ENCODE results near the gene ZXDC. TPM values are rescaled to one million over a fixed set of nuclear protein-coding genes. Genes with fewer than 3 reads are reported as not detected.

Gene ZXDC
- total RNA-seq, 1 experiment from 2014 or later: 33.3 TPM

DNA sequence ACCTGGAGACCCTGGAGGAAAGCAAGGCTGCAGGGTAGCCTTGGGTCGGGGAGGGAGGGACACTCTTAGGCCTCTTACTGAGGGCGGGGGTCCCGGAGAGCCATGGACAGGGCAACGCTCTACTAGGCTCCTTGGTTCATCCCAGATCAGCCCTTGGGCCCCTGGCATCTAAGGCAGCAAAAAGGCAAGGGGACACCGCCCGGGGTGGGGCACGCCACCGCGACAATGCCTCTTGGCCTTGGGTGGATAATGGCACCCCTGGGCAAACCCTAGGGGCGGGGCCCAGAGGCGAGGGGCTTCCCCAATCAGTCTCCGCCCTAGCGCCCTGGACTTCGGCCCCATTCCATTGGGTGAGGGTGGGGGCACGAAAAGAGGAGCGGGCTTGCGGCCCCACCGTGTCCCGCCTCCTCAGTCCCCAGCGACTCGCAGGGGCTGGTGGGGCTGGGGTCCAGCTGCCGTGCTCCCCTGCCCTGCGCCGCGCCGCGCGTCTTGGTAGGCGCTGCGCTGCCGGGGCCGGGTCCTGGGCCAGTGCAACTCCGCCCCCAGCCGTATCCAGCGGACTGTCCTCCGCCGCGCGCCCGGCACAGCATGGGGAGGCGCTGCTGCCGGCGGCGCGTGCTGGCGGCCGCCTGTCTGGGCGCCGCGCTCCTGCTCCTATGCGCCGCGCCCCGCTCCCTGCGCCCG is 48.2 kb upstream of the ZXDC start, which contains the start of gene CHST13:
Gene CHST13, plus strand, starts transcription at position 411 of the 684 bp plus-strand sequence. Its CDS starts 178 bp downstream, at position 589.
- ChIA-PET CTCF (interaction anchor here (0.5 kb wide), 1 partner anchor 1025 kb away, joined by 3 read pairs; no protein-coding TSS in a partner anchor), POLR2A (no interaction called here)
- Histone ChIP-seq H3K4me1 (ENCODE audit: control insufficient read depth, insufficient read depth, low read length) (peaks cover 4% of the 10 kb centered on the region; the same call in 1 of the 2 replicates), H3K4me3 (ENCODE audit: low read depth in 2 of 2, low read length in 2 of 2) (peak within 1 kb of the TSS; percentile 46 to 48), H3K27ac (ENCODE audit: low read length) (no peak within 1 kb of the TSS), H3K27me3 (ENCODE audit: control insufficient read depth, insufficient read depth, low read length) (peaks cover 8% of the 10 kb centered on the region), H3K36me3 (ENCODE audit: control insufficient read depth, insufficient read depth, low read length) (no peaks in the 10 kb centered on the region), H3K9me3 (ENCODE audit: control insufficient read depth, insufficient read depth, low read depth, low read length) (no peaks in the 10 kb centered on the region)
- intact Hi-C loops (cut with micrococcal nuclease; ENCODE audit: unreplicated experiment) (loop anchor here (10.0 kb wide), 1 partner anchor 141 kb away; no protein-coding TSS in a partner anchor), in situ Hi-C loops (cut with HindIII; ENCODE audit: low pct_unique_long_range_greater_than_20kb, low sequenced_read_pairs) (no loop called here)
- no TSS peak for BruUV-seq (replicated peaks)
- TF ChIP-seq, protein P1, sequence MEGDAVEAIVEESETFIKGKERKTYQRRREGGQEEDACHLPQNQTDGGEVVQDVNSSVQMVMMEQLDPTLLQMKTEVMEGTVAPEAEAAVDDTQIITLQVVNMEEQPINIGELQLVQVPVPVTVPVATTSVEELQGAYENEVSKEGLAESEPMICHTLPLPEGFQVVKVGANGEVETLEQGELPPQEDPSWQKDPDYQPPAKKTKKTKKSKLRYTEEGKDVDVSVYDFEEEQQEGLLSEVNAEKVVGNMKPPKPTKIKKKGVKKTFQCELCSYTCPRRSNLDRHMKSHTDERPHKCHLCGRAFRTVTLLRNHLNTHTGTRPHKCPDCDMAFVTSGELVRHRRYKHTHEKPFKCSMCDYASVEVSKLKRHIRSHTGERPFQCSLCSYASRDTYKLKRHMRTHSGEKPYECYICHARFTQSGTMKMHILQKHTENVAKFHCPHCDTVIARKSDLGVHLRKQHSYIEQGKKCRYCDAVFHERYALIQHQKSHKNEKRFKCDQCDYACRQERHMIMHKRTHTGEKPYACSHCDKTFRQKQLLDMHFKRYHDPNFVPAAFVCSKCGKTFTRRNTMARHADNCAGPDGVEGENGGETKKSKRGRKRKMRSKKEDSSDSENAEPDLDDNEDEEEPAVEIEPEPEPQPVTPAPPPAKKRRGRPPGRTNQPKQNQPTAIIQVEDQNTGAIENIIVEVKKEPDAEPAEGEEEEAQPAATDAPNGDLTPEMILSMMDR (IDR thresholded peaks at IDR 0.05): peak; percentile 49; the same call in 1 of the 2 replicates
- no peak for TF ChIP-seq TCF7L2 (IDR thresholded peaks at IDR 0.05; ENCODE audit: low read depth, low read length)
- DNase-seq (ENCODE audit: low read depth, low spot score) (no peak), ATAC-seq (peak; percentile 87)

DNA sequence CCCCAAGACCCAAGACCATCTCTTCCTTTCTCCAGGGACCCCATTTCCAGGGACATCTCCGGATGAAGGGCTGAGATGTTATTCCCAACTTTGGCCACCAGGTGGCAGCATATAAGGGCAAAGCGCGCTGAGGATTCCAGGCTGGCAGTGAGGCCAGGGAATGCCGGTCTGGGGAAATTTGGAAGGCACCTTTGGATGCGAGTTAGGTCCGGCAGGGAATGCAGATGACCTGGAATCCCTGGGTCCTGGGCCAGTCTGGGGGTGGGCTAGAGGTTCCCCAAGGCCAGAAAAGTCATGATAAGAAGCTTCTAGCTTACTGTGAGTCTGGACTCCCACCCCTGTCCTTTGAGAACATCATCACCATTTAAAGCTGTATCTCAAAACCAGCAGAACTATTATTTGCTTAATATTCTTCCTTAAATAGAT is 46.7 kb upstream of the ZXDC start:
- Histone ChIP-seq H3K36me3 (ENCODE audit: control insufficient read depth, insufficient read depth, low read length) (no peaks in the 10 kb centered on the region), H3K27ac (ENCODE audit: low read length) (no peak overlapping the region), H3K4me1 (ENCODE audit: control insufficient read depth, insufficient read depth, low read length) (peaks cover 4% of the 10 kb centered on the region; the same call in 1 of the 2 replicates), H3K4me3 (ENCODE audit: low read depth in 2 of 2, low read length in 2 of 2) (no peak overlapping the region), H3K9me3 (ENCODE audit: control insufficient read depth, insufficient read depth, low read depth, low read length) (no peaks in the 10 kb centered on the region), H3K27me3 (ENCODE audit: control insufficient read depth, insufficient read depth, low read length) (peaks cover 8% of the 10 kb centered on the region)
- intact Hi-C loops (cut with micrococcal nuclease; ENCODE audit: unreplicated experiment) (loop anchor here (10.0 kb wide), 1 partner anchor 142 kb away; no protein-coding TSS in a partner anchor), in situ Hi-C loops (cut with HindIII; ENCODE audit: low pct_unique_long_range_greater_than_20kb, low sequenced_read_pairs) (no loop called here)
- TF ChIP-seq, protein P1 (IDR thresholded peaks at IDR 0.05): peak; percentile 95
- TF ChIP-seq SIN3A (IDR thresholded peaks at IDR 0.05; ENCODE audit: borderline replicate concordance, insufficient read depth, low read depth, low read length): no peak
- no TSS peak for BruUV-seq (replicated peaks)
- peak; percentile 25 for DNase-seq (ENCODE audit: low read depth, low spot score)
- POLR2A ChIA-PET: no interaction called here
- peak; percentile 52 for ATAC-seq
- CTCF ChIA-PET: interaction anchor here (0.6 to 1.0 kb wide), 2 partner anchors 16 to 324 kb away, joined by 3 to 4 read pairs; no protein-coding TSS in a partner anchor

DNA sequence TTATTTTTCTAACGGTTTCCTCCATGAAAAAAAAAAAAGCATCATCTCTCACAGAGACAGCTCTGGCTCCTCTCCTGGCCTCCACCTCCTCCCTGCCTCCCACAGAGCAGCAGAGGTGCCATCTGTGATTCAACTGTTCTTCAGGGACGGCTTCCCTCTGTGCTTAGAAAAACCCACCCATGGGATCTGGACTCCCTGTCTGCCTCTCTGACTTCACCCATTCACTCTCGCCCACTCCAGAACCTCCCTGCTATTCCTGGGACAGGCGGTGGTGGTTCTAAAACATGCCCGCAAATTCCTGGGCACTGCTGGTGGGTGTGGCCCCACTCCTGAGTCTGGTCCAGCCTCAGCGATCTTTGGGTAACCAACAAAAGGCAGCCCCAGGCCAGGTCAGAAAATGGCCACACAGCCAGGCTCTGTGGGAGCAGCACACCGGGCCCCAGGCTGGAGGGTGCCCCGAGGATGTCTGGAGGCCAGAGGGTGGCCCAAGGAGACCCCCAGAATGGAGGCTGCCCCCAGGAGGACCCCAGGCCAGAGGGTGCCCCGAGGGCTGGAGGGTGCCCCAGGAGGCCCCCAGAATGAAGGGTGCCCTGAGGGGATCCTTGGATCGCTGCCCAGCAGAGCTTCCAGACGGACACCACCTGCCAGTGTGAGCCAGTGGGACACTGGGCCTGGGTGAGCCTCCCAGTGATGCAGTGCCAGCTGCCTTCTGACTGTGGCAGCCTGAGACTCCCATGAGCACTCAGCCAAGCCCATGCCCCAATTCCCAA is 45.6 kb upstream of the ZXDC start:
- no TSS peak for BruUV-seq (replicated peaks)
- intact Hi-C loops (cut with micrococcal nuclease; ENCODE audit: unreplicated experiment) (loop anchor here (10.0 kb wide), 1 partner anchor 143 kb away; no protein-coding TSS in a partner anchor), in situ Hi-C loops (cut with HindIII; ENCODE audit: low pct_unique_long_range_greater_than_20kb, low sequenced_read_pairs) (no loop called here)
- no peak for DNase-seq (ENCODE audit: low read depth, low spot score)
- TF ChIP-seq TCF7L2 (IDR thresholded peaks at IDR 0.05; ENCODE audit: low read depth, low read length): no peak
- TF ChIP-seq, protein P1 (IDR thresholded peaks at IDR 0.05): no peak
- TF ChIP-seq SIN3A (IDR thresholded peaks at IDR 0.05; ENCODE audit: borderline replicate concordance, insufficient read depth, low read depth, low read length): no peak
- TF ChIP-seq, protein P2, sequence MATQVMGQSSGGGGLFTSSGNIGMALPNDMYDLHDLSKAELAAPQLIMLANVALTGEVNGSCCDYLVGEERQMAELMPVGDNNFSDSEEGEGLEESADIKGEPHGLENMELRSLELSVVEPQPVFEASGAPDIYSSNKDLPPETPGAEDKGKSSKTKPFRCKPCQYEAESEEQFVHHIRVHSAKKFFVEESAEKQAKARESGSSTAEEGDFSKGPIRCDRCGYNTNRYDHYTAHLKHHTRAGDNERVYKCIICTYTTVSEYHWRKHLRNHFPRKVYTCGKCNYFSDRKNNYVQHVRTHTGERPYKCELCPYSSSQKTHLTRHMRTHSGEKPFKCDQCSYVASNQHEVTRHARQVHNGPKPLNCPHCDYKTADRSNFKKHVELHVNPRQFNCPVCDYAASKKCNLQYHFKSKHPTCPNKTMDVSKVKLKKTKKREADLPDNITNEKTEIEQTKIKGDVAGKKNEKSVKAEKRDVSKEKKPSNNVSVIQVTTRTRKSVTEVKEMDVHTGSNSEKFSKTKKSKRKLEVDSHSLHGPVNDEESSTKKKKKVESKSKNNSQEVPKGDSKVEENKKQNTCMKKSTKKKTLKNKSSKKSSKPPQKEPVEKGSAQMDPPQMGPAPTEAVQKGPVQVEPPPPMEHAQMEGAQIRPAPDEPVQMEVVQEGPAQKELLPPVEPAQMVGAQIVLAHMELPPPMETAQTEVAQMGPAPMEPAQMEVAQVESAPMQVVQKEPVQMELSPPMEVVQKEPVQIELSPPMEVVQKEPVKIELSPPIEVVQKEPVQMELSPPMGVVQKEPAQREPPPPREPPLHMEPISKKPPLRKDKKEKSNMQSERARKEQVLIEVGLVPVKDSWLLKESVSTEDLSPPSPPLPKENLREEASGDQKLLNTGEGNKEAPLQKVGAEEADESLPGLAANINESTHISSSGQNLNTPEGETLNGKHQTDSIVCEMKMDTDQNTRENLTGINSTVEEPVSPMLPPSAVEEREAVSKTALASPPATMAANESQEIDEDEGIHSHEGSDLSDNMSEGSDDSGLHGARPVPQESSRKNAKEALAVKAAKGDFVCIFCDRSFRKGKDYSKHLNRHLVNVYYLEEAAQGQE (IDR thresholded peaks at IDR 0.05; ENCODE audit: insufficient read depth in 1 of 2, low read depth in 2 of 2, low read length in 1 of 2): no peak
- TF ChIP-seq POLR2AphosphoS5 (IDR thresholded peaks at IDR 0.05; ENCODE audit: low read depth, low read length): no peak
- peaks cover 4% of the 10 kb centered on the region; the same call in 1 of the 2 replicates for H3K4me1 ChIP-seq (ENCODE audit: control insufficient read depth, insufficient read depth, low read length)
- no peak overlapping the region for H3K27ac ChIP-seq (ENCODE audit: low read length)
- POLR2A ChIA-PET: no interaction called here
- no peak overlapping the region for H3K4me3 ChIP-seq (ENCODE audit: low read depth in 2 of 2, low read length in 2 of 2)
- no peaks in the 10 kb centered on the region for H3K36me3 ChIP-seq (ENCODE audit: control insufficient read depth, insufficient read depth, low read length)
- no peaks in the 10 kb centered on the region for H3K9me3 ChIP-seq (ENCODE audit: control insufficient read depth, insufficient read depth, low read depth, low read length)
- CTCF ChIA-PET: interaction anchor here (1.1 kb wide), 1 partner anchor 47 kb away, joined by 12 read pairs; no protein-coding TSS in a partner anchor
- no peak for ATAC-seq
- peaks cover 8% of the 10 kb centered on the region for H3K27me3 ChIP-seq (ENCODE audit: control insufficient read depth, insufficient read depth, low read length)

Data from Panc1 (cell line).